BJ (cell line): Measurements from ENCODE around the gene IGHMBP2. TPM values are rescaled to one million over a fixed set of nuclear protein-coding genes. Genes with fewer than 3 reads are reported as not detected.

ENCODE experiments used
- CTCF ChIA-PET: fragments of 350-600 bp; formaldehyde crosslinking; extraction: SDS; loops from one replicate; lab custom pipeline; 2021; ENCODE audit warnings: antibody characterized with exemption, inconsistent platforms; lab: Yijun Ruan, JAX
- POLR2A ChIA-PET: fragments of 300-600 bp; sonication (Branson Sonifier 250); formaldehyde crosslinking; extraction: SDS; loops from one replicate; lab custom pipeline; 2021; ENCODE audit warnings: antibody characterized with exemption; lab: Charles Lee
- DNase-seq: peaks from one replicate; pipeline ENCODE4 v3.0.0-alpha.2; 2011; ENCODE audit warnings: low read depth
- H3K27me3 ChIP-seq: 2 replicates; pipeline ENCODE4 v1.6.0; 2011; ENCODE audit warnings: low read length; ENCODE audit not compliant: control insufficient read depth, insufficient read depth
- H3K36me3 ChIP-seq: 2 replicates; pipeline ENCODE4 v1.5.1; 2011; ENCODE audit warnings: low read length; ENCODE audit not compliant: control insufficient read depth, insufficient read depth
- H3K4me3 ChIP-seq: 2 replicates; pipeline ENCODE4 v1.5.1; 2011; ENCODE audit warnings: low read depth, mild to moderate bottlenecking, control low read depth, low read length
- polyA plus RNA-seq: library from polyadenylated mRNA; depleted of rRNA; stranded (reverse); fragments of >200 nt; gene quantifications from 2 replicates; pipeline ENCODE4 v1.2.3, GENCODE V29; 2011
- TF ChIP-seq, protein P1 (sequence below): IDR thresholded peaks from 2 replicates; pipeline ENCODE4 v1.5.1; 2011; ENCODE audit warnings: low read depth, mild to moderate bottlenecking, control low read depth, inconsistent platforms, low read length, moderate library complexity; ENCODE audit not compliant: insufficient read depth

The IGHMBP2 gene
- polyA plus RNA-seq, 1 experiment: 13.1 TPM

- Histone ChIP-seq H3K27me3 (no peaks in the 10 kb centered on the region), H3K4me3 (no peak overlapping the region), H3K36me3 (peaks cover 18% of the 10 kb centered on the region)
- ChIA-PET POLR2A (no interaction called here), CTCF (interaction anchor here (0.6 to 1.8 kb wide), 3 partner anchors 13 to 915 kb away, joined by 3 read pairs; no protein-coding TSS in a partner anchor)
- no peak for DNase-seq
- TF ChIP-seq, protein P1, sequence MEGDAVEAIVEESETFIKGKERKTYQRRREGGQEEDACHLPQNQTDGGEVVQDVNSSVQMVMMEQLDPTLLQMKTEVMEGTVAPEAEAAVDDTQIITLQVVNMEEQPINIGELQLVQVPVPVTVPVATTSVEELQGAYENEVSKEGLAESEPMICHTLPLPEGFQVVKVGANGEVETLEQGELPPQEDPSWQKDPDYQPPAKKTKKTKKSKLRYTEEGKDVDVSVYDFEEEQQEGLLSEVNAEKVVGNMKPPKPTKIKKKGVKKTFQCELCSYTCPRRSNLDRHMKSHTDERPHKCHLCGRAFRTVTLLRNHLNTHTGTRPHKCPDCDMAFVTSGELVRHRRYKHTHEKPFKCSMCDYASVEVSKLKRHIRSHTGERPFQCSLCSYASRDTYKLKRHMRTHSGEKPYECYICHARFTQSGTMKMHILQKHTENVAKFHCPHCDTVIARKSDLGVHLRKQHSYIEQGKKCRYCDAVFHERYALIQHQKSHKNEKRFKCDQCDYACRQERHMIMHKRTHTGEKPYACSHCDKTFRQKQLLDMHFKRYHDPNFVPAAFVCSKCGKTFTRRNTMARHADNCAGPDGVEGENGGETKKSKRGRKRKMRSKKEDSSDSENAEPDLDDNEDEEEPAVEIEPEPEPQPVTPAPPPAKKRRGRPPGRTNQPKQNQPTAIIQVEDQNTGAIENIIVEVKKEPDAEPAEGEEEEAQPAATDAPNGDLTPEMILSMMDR: no peak
Observed at GRCh38 chr11:68941324-68942094, 37.8 kb downstream of the IGHMBP2 start.

DNA sequence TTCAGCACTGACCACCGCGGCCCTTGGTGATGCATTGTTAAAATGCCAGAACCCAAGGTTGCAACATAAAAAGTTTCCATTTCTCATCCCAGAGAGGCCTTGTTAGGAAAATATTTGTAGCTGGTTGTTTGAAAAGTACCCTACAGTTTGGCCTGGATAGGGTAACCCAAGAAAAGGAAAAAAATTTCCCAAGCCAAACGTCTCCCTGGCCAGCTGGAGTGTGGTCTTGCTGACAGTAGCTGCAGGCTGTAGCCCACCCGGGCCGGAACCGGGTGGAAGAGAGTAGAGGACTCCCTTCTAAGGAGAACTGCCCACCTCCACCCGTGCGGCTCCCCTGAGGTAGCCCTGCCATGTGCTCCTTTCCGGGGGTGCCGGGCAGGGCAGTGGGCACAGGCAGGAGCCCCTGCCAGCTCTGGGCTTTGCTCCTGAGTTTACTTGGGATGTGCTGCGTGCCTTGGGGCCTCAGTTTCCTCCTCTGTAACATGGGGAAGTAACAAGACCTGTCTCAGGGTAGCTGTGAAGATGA, 38.5 kb downstream of the IGHMBP2 start:
- DNase-seq: no peak
- TF ChIP-seq, protein P1: no peak
- H3K27me3 ChIP-seq: no peaks in the 10 kb centered on the region
- ChIA-PET CTCF (interaction anchor here (0.7 to 2.2 kb wide), 4 partner anchors 13 to 147 kb away, joined by 3 to 5 read pairs (median 3); no protein-coding TSS in a partner anchor), POLR2A (no interaction called here)
- H3K4me3 ChIP-seq: no peak overlapping the region
- peaks cover 13% of the 10 kb centered on the region for H3K36me3 ChIP-seq

- DNase-seq: no peak
- CTCF ChIA-PET: interaction anchor here (0.7 to 2.2 kb wide), 4 partner anchors 12 to 147 kb away, joined by 3 to 5 read pairs (median 3); no protein-coding TSS in a partner anchor
- TF ChIP-seq, protein P1: no peak
Observed at GRCh38 chr11:68942751-68943271, 39.1 kb downstream of the IGHMBP2 start.

DNA sequence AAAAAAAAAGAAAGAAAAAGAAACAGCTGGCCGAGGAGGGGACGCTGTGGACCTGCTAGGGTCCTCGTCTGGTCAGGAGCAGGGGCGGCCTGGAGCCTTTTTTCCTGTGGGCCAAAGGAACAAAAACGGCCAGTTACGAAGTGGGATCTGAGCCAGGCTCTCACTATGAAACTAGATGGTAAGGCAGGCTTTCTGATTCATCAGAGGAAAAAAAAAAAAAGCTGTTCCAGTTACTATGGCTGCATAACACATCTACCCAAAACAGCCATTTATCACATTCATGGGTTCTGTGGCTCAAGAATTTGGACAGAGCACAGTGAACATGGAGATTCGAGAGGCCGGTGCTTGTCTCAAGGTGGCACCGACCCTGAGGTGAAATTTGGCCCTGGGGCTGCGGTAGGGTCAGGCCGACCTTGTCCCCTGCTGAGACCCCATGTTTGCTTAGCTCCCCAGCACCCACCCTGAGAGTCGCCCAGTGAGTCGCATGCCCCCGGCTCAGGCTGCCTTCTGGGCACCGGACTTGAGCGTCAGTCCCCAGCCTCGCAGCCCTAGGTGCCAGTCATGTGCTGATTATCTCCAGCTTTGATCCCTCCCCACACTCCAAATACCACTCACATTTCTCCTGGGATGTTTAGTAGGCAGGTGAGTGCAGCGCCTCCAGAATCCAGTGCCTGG, 42.9 kb downstream of the IGHMBP2 start:
- TF ChIP-seq, protein P1: no peak
- no peak overlapping the region for H3K4me3 ChIP-seq
- POLR2A ChIA-PET: interaction anchor here (0.6 to 0.8 kb wide), 3 partner anchors 90 to 830 kb away, joined by 4 to 8 read pairs (median 4); no protein-coding TSS in a partner anchor
- CTCF ChIA-PET: no interaction called here
- no peaks in the 10 kb centered on the region for H3K27me3 ChIP-seq
- peak; percentile 70 for DNase-seq
- H3K36me3 ChIP-seq: peaks cover 2% of the 10 kb centered on the region; the same call in 1 of the 2 replicates

More at GRCh38 chr11:68942751-68943271, 39.1 kb downstream of the IGHMBP2 start:
- H3K4me3 ChIP-seq: no peak overlapping the region
- no peaks in the 10 kb centered on the region for H3K27me3 ChIP-seq
- peaks cover 11% of the 10 kb centered on the region for H3K36me3 ChIP-seq
- POLR2A ChIA-PET: interaction anchor here (0.6 kb wide), 1 partner anchor 67 kb away, joined by 8 read pairs; no protein-coding TSS in a partner anchor
